HG03135 (cell line): ENCODE measurements around the gene CACTIN.

Experiments used
- ATAC-seq: cut with Tn5 transposase; IDR thresholded peaks from one replicate; pipeline ENCODE4 v1.9.1; 2021; ENCODE audit warnings: mild to moderate bottlenecking, moderate library complexity; ENCODE audit not compliant: unreplicated experiment

Gene CACTIN

GRCh38 chr19:3610745-3611717, 15.6 kb downstream of the CACTIN start:
- ATAC-seq = no peak

GRCh38 chr19:3609779-3610719, 16.5 kb downstream of the CACTIN start:
- ATAC-seq = no peak

- ATAC-seq = no peak
Observed at GRCh38 chr19:3608750-3609322, 17.8 kb downstream of the CACTIN start.

- ATAC-seq = no peak
Observed at GRCh38 chr19:3608079-3608641, 18.4 kb downstream of the CACTIN start.

GRCh38 chr19:3607303-3608078, 19.1 kb downstream of the CACTIN start:
- no peak for ATAC-seq

- no peak for ATAC-seq
Observed at GRCh38 chr19:3606690-3607289, 19.8 kb downstream of the CACTIN start, which contains the start of gene TBXA2R. Gene TBXA2R, minus strand, starts transcription at chr19:3606875. Its CDS starts 6,241 bp downstream, at chr19:3600634.

- no peak for ATAC-seq
Observed at GRCh38 chr19:3606174-3606689, 20.4 kb downstream of the CACTIN start.

GRCh38 chr19:3605770-3606169, 20.8 kb downstream of the CACTIN start:
- ATAC-seq = no peak

- no peak for ATAC-seq
Observed at GRCh38 chr19:3605361-3605760, 21.2 kb downstream of the CACTIN start.

GRCh38 chr19:3604987-3605343, 21.6 kb downstream of the CACTIN start:
- ATAC-seq = no peak

GRCh38 chr19:3604227-3604986, 22.2 kb downstream of the CACTIN start:
- ATAC-seq = no peak

GRCh38 chr19:3603121-3603811, 23.3 kb downstream of the CACTIN start:
- ATAC-seq = no peak

- no peak for ATAC-seq
Observed at GRCh38 chr19:3601021-3601420, 25.6 kb downstream of the CACTIN start.

GRCh38 chr19:3599776-3600187, 26.8 kb downstream of the CACTIN start:
- no peak for ATAC-seq

GRCh38 chr19:3595521-3596061, 31.0 kb downstream of the CACTIN start:
- ATAC-seq = no peak

- ATAC-seq = no peak
Observed at GRCh38 chr19:3593156-3593555, 33.4 kb downstream of the CACTIN start.

GRCh38 chr19:3591876-3592613, 34.5 kb downstream of the CACTIN start:
- no peak for ATAC-seq
